NCI-H2029 treated with DMSO at 0.1 percent for 48 hours (cell line): ENCODE results near the gene PDZD4.

Experiments used
- DNase-seq: peaks from one replicate; lab custom pipeline; 2025; lab: John Stamatoyannopoulos, UW

PDZD4 gene

DNA sequence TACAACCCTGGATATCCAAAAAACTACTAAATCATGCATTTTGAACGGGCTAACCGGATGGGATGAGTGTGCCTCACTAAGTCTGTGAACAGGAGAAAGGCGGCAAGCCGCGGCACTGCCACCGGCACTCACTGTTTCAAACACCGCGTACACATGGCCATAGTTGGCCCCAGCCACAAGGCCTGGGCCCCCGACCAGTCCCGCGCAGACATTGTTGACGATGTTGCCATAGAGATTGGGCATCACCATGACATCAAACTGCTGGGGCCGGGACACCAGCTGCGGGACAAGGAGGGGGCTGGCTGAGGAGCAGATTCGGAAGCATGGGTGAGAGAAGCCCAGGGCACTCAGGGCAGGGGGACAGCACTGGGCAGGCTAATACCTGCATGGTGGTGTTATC lies 43.7 kb downstream of the PDZD4 start:
- DNase-seq: no peak

DNA sequence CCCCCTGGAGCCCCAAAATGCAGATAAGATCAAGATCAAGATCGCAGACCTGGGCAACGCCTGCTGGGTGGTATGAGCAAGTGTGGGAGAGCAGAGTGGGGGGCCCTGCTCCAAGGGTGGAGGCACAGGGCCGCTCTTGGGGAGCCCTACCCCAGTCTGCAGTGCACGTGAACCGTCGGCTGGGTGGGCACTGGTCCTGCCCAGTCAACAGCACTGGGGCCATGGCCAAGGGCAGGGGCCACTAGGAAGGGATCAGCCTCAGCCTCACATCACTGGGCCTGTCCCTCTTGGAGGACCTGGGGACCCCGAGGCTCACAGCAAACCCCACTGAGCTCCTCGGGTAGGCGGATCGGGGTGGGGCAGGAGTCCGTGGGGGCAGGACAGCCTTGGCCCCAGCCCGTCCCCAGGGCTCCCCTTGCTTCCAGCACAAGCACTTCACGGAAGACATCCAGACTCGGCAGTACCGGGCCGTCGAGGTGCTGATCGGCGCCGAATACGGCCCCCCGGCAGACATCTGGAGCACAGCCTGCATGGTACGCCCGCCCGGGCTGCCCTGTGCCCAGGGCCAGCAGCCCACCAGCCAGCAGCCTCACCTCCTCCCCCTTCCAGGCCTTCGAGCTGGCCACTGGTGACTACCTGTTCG lies 45.9 kb downstream of the PDZD4 start:
- DNase-seq: no peak

DNA sequence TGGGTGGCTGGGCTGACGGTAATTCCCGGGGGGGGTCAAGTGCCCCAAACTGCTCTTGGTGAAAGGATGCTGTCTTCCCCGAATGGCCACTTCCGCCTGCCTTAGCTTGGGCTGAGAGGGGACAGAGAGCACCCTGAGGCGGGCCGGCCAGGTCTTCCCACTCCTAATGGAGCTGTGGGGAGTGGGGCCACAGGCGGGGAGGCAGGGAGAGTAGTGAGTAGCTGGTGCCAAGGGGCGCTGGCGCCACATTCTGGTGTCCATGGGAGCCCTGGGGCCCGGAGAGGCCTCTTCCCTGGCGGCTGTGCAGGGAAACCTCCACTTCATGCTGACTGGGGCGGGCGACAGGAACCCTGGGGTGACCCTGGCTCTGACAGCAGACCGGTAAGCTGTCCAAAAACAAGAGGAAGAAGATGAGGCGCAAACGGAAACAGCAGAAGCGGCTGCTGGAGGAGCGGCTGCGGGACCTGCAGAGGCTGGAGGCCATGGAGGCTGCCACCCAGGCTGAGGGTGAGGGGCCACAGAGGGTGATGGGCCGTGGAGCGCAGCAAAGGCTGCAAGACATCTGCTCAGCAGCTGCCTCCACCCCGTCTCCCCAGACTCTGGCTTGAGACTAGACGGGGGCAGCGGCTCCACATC lies 46.8 kb downstream of the PDZD4 start:
- no peak for DNase-seq

DNA sequence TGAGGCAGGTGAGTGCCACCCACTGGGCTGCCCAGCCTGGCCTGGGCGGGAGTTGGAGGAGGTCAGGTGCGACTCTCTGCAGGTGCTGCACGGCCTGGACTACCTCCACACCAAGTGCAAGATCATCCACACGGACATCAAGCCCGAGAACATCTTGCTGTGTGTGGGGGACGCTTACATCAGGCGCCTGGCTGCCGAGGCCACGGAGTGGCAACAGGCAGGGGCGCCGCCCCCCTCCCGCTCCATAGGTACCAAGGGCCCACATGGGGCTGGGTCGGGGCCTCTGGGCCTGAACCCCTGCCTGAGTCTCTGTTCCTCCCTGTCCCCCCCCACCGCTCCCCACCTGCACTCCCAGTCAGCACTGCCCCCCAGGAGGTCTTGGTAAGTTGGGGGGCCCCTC lies 47.5 kb downstream of the PDZD4 start:
- DNase-seq: no peak

DNA sequence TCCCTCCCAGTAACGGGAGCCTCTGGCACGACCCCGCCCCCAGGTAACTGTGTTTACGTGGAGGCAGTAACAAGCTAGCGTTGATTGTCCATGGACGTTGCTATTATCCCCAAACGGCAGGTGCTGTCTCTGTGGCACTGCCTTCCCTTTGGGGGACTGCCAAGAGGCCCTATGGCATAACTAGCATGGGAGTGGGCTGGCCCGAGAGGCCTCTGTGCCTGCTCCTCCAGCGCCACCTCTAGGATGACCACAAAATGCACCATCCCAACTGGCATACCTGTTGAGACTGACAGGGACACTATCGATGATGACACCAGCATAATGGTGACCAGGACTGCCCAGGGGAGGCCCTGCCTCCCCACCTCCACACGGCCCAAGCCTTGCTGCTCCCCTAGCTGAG lies 48.0 kb downstream of the PDZD4 start:
- peak; percentile 40 for DNase-seq

DNA sequence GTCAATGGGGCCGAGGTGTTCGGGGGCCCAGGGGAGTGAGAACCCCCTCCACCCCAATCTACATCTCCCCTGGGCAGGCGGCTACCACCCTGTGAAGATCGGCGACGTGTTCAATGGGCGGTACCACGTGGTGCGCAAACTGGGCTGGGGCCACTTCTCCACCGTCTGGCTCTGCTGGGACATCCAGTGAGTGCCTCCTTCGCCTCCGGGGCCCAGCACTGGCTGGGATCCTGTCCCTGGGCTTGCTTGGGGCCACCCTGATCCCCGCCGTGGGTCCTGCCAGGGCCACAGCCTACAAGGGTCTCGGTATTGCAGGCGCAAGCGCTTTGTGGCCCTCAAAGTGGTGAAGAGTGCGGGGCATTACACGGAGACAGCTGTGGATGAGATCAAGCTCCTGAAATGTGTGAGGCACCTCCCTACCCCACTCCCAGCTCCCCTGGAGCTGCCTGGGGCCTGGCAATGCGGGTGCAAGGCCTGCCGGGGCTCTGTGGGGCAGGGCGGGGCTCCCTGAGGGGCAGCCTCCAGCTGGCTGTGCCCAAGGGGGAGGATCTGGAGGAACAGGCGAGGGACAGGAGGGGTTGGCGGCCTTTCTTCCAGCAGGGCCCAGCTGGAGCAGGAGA lies 48.8 kb downstream of the PDZD4 start:
- DNase-seq: no peak

DNA sequence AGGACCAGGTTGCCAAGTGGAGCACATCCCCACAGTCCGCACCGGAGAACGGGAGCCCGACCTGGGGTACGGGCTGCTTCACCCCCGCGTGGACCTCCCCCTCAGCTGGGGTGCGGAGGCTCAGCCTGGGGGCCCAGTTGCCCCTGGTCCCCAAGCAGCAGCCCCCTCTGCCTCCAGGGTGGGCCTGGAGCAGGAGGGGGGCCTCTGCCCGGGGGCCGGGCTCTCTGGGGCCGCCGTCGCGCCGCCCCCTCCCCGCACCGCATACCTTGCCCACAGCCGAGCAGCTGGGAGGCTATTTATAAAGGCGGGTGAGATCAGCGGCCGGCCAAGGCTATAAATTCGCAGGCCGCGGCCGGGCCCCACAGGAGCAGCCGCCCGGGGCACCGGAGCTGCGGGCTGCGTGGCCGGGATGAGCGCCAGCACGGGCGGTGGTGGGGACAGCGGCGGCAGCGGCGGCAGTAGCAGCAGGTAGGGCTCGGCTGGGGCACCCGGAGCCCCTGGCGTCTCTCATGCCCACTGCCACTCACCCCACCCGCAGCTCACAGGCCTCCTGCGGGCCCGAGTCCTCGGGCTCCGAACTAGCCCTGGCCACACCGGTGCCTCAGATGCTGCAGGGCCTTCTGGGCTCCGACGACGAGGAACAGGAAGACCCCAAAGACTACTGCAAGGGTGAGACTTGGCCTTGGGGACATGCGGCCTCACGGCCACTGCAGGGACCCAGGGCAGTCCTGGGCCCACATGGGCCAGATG lies 49.5 kb downstream of the PDZD4 start, which contains the start of gene SRPK3:
Gene SRPK3, plus strand, starts transcription at position 364 of the 750 bp plus-strand sequence. Its CDS starts 46 bp downstream, at position 410.
- no peak for DNase-seq

DNA sequence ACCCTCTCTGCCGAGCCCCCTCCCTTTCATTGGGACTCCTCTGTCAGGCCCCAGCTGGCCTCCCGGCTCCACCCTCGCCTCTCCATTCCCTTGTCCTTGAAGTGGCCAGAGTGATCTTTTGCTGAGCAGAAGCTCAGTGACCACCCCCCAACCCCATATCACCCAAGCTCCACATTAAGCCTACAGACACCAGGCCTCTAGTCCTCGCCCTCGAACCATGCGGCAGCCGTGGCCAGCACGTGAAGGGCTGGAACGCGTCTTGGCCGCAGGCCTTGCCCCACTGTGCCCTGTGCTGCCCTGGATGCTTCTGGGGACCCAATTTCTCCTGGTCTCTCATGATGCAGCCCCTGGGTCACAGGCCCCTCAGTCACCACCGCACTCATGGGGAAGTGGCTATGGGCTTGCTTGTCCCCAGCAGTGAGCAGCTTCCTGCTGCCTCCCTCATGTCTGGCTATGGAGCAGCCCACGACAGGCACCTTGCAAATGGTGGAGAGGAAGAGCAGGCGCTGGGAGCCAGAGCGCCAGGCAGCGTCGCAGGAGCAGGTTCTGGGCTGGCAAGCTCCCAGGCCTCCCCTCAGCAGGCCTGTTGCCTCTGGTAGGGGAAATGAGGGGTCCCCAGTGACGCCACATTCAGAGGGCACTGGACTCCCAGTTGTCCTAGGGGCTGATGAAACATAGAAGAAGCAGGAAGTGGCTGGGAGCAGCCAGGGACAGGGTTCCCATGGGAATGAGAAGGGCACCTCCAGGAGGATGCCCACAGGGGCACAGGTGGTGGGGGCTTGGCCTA lies 50.3 kb downstream of the PDZD4 start:
- no peak for DNase-seq

DNA sequence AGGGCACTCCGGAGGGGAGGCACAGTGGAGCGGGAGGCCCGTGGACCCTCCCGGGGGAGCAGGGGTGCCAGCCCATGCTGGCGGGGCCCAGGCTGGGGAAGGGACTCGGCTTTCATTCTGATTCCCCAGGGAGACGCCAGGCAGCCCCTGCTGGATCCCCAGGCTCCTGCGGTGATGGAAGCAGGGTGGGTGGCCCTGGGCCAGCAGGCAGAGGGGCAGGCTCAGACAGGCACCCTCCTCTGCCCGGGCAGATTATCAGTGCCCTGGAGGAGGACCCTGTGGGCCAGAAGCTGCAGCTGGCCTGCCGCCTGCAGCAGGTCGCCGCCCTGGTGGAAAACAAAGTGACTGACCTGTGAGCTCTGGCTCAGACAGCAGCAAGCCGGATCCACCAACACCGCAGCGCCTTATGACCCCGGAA lies 51.7 kb downstream of the PDZD4 start:
- no peak for DNase-seq

DNA sequence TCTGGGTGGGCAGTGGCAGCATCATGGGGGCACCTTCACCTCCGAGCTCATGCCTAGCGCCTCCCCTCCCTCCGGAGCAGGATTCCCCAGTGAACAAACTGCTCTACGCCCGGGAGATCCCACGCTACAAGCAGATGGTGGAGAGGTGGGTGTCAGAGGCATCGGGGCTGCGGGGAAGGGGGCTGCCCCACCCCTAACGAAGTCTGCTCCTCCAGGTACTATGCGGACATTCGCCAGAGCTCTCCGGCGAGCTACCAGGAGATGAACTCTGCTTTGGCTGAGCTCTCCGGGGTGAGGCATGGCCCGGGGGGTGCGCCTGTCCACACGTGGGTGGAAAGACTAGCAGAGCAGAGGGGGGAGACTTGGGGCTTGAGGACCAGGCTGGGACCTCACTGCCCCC lies 52.2 kb downstream of the PDZD4 start:
- DNase-seq: no peak

DNA sequence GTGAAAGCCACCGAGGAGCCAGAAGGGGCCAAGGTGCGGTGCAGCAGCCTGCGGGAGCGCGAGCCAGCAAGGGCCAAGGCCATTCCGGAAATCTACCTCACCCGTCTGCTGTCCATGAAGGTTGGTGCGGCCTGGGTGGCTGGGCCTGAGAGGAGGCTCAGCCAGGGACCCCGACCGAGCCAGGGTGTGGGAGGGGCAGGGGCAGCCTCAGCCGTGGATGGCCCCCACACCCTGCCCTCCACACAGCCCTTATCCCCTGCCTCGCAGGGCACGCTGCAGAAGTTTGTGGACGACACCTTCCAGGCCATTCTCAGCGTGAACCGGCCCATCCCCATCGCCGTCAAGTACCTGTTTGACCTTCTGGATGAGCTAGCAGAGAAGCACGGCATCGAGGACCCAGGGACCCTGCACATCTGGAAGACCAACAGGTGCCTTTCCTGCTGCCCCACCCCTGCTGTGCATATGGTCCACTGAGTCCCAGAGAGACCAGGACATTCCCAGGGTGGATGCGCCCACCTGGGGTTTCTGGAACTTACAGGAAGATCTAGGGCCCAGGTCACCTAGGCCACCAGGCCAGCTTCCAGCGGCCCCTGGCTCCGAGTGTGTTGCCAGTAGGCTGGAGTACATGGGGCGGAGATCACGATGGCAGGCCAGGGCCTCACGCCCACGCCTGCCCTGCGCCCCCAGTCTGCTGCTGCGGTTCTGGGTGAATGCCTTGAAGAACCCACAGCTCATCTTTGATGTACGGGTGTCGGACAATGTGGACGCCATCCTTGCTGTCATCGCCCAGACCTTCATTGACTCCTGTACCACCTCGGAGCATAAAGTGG lies 52.9 kb downstream of the PDZD4 start:
- DNase-seq: no peak

DNA sequence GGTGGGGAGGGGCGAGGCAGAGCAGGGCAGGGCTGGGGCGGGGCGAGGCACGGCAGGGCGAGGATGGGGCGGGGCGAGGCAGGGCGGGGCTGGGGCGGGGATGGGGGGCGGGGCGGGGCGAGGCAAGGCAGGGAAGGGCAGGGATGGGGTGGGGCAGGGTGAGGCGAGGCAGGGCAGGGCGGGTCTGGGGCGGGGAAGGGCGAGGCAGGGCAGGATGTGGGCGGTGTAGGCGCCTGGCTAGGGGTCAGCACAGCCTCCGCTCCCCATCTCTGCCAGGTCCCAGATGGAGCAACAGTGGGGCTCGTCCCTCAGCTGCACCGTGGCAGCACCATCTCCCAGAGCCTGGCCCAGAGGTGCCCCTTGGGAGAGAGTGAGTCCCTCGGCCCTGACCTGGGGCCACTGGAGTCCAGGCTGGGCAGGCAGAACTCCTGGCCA lies 53.7 kb downstream of the PDZD4 start:
- no peak for DNase-seq

DNA sequence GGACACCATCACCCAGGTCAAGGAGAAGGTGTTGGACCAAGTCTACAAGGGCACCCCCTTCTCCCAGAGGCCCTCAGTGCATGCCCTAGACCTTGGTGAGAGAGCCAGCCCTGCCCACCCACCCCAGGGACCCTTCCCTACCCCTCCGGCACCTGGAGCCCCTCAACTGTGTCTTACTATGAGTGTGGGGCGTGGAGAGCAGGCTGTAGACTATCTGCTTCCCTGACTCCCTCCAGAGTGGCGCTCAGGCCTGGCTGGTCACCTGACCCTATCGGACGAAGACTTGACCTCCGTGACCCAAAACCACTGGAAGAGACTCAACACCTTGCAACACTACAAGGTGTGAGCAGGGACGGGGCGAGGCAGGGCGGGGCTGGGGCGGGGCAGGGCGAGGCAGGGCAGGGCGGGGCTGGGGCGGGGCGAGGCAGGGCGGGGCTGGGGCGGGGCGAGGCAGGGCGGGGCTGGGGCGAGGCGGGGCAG lies 54.2 kb downstream of the PDZD4 start:
- no peak for DNase-seq

DNA sequence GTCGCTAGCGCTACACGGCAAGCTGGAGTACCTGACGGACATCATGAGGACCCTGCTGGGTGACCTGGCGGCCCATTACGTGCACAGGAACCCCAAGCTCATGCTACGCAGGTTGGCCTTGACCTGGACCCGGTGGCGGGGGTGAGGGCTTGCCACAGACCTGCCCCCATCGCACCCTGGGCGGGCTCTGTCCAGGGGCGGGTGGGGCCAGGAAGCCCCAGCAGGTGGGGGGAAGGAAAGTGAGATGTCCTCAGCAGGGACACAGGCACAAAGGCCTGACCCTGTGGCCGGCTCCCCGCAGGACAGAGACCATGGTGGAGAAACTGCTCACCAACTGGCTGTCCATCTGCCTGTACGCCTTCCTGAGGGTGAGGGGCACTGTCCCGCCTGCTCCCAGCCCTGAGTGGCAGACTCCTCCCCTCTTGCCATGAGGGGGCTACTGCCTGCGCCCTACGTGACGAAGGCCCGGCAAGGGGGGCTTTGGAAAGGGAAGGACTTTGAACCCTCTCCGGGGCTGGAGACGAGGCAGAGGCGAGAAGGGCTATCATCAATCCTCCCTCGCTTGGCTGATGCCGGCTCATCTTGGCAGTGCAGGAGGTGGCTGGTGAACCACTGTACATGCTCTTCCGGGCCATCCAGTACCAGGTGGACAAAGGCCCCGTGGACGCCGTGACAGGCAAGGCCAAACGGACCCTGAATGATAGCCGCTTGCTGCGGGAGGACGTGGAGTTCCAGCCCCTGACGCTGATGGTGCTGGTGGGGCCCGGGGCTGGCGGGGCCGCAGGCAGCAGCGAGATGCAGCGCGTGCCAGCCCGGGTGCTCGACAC lies 54.8 kb downstream of the PDZD4 start:
- no peak for DNase-seq

DNA sequence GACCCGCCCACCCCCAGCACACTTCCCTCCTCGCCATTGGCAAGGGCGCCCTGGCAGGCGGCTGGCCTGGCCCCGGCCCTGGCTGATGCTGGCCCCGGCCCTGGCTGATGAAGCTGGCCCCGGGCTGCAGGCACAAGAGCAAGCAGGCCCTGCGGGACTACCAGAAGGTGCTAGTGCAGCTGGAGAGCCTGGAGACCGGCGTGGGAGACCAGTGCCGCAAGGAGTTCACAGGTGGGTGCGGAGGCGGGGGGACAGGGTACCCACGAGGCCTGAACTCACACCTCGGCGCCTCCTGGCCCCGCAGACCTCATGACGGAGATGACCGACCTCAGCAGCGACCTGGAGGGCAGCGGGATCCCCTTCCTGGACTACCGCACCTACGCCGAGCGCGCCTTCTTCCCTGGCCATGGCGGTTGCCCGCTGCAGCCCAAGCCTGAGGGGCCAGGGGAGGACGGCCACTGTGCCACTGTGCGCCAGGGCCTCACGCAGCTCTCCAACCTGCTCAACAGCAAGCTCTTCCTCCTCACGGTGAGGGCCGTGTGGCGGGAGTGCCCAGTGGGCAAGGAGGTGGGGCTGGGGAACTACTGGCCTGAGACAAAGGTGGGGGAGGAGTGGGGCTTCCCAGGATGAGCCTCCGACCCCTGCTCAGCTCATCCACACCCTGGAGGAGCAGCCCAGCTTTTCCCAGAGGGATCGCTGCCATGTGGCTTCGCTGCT lies 55.6 kb downstream of the PDZD4 start:
- no peak for DNase-seq

DNA sequence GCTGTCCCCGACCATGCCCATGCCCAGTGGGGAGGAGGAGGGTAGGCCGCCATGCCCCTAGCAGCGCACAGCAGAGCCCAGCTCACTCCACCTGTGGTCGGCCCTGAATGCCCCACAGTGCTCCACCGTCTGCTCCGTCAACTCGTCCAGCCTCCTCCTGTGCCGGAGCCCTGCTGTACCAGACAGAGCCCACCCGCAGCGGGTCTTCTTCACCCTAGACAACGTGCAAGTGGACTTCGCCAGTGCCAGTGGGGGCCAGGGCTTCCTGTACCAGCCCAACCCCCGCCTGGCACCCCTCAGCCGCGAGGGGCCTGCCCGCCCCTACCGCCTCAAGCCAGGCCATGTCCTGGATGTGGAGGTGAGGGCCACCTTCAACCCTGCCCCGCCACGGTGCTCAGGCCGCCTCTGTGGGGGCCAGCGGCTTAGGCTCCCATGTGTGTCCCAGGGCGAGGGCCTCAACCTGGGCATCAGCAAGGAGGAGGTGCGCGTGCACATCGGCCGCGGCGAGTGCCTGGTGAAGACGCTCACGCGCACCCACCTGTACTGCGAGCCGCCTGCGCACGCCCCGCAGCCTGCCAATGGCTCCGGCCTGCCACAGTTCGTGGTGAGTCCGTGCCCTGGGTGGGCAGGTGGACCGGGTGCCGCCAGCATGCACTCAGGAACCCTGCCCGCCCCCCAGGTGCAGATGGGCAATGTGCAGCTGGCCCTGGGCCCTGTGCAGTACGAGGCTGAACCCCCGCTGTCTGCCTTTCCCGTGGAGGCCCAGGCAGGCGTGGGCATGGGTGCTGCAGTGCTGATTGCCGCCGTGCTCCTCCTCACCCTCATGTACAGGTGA lies 56.4 kb downstream of the PDZD4 start:
- no peak for DNase-seq

DNA sequence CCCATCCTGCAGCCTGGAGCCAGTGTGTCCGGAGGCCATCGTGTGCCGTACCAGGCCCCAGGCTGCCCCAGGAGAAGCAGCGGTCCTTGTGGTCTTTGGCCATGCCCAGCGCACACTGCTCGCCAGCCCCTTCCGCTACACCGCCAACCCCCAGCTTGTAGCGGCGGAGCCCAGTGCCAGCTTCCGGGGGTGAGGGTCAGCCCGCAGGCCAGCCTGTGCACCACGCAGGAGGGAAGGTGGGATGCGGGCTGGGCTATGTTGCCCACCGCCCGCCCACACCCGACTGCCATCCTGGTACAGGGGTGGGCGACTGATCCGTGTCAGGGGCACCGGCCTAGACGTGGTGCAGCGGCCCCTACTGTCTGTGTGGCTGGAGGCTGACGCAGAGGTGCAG lies 57.1 kb downstream of the PDZD4 start:
- DNase-seq: no peak
